Ectodermal cell (in vitro differentiated cells): ENCODE measurements around the gene PYY.
"Not testable (repeated sequence)": the region's sequence is repeated elsewhere in the genome, so short reads cannot be mapped to it uniquely, and the experiment has no call there.

ENCODE experiments used
- H3K27ac ChIP-seq: 2 replicates; pipeline ENCODE4 v1.7.0; 2013; ENCODE audit warnings: mild to moderate bottlenecking, low read depth, low read length; ENCODE audit not compliant: insufficient read depth, poor library complexity, severe bottlenecking
- H3K27me3 ChIP-seq: 2 replicates; pipeline ENCODE4 v1.7.0; 2013; ENCODE audit warnings: mild to moderate bottlenecking, low read length; ENCODE audit not compliant: insufficient read depth, control insufficient read depth, poor library complexity, severe bottlenecking
- H3K36me3 ChIP-seq: one replicate; pipeline ENCODE4 v1.7.0; 2013; ENCODE audit warnings: low read length; ENCODE audit not compliant: control insufficient read depth, insufficient read depth
- H3K4me1 ChIP-seq: one replicate; pipeline ENCODE4 v1.7.0; 2013; ENCODE audit warnings: low read length; ENCODE audit not compliant: control insufficient read depth, insufficient read depth
- H3K4me3 ChIP-seq: 2 replicates; pipeline ENCODE4 v1.7.0; 2013; ENCODE audit warnings: low read depth, low read length, control low read depth; ENCODE audit not compliant: insufficient read depth
- H3K9me3 ChIP-seq: 2 replicates; pipeline ENCODE4 v1.7.0; 2013; ENCODE audit warnings: mild to moderate bottlenecking, low read length, moderate library complexity; ENCODE audit not compliant: control insufficient read depth
- WGBS, 2 experiments: methylation state at CpG; one replicate each; pipeline ENCODE4 v1.1.7; 2013; ENCODE audit warnings: missing lambda C conversion rate in 2 of 2; 5-methylcytosine and 5-hydroxymethylcytosine counted together

PYY gene

DNA sequence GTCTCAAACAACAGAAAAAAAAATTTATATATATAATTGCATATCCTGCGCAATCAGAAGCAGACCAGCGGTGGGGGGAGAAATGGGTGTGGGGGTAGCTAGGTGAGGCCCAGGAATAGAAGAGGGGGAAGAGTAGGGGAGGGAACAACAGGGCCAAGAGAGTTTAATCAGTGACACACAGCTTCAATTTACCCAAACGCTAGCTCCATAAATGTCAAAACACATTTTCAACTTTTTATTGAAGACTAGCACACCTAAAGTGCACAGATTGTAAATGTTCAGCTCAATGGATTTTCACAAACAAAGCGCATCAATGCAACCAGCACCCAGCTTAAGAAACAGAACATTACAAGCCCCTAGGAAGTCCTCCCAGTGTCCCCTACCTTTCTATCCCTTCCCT is 25.9 kb upstream of the PYY start:
- no peaks in the 10 kb centered on the region for H3K36me3 ChIP-seq
- no peak overlapping the region for H3K27ac ChIP-seq
- H3K9me3 ChIP-seq, result no peaks in the 10 kb centered on the region
- H3K27me3 ChIP-seq, result peaks cover 27% of the 10 kb centered on the region
- H3K4me1 ChIP-seq, result peaks cover 8% of the 10 kb centered on the region
- no peak overlapping the region for H3K4me3 ChIP-seq
- WGBS, 2 experiments, result 81 to 94% methylated on average over 4 of the region's 4 CpGs

DNA sequence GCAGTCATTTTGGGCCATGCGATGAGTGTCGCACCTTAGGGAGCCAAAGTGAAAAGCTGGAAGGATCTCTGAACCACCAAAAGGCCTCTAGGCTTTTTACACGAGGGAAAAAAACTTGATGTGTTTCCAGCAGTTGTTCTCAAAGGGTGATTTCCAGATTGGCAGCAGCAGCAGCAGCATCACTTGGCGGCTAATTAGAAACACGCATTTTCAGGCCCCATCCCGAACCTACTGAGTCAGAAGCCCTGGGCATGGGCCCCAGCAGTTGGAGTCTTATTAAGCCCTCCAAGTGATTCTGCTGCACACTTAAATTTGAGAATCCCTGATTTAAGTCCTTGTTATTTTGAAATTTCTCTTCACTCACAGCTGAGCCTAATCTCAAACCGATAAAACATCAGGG is 25.3 kb upstream of the PYY start:
- no peak overlapping the region for H3K27ac ChIP-seq
- no peaks in the 10 kb centered on the region for H3K36me3 ChIP-seq
- H3K4me3 ChIP-seq, result no peak overlapping the region
- WGBS, 2 experiments, result 78 to 79% methylated on average over 7 of the region's 7 CpGs
- H3K4me1 ChIP-seq, result peaks cover 1% of the 10 kb centered on the region
- H3K9me3 ChIP-seq, result no peaks in the 10 kb centered on the region
- H3K27me3 ChIP-seq, result peaks cover 23% of the 10 kb centered on the region

DNA sequence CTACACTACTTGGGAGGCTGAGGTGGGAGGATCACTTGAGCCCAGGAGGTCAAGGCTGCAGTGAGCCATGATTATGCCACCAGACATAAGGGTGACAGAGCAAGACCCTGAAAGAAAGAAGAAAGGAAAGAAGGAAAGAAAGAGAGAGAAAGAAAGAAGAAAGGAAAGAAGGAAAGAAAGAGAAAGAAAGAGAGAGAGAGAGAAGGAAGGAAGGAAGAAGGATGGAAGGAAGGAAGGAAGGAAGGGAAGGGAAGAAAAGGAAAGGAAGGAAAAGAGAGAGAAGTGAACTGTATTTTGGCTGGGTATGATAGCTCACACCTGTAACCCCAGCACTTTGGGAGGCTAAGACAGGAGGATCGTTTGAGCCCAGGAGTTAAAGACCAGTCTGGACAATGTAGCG is 24.3 kb upstream of the PYY start:
- no peaks in the 10 kb centered on the region for H3K4me1 ChIP-seq
- WGBS, 2 experiments, result 86 to 93% methylated on average over 2 of the region's 2 CpGs
- no peaks in the 10 kb centered on the region for H3K36me3 ChIP-seq
- no peak overlapping the region for H3K4me3 ChIP-seq
- H3K27ac ChIP-seq, result no peak overlapping the region
- peaks cover 14% of the 10 kb centered on the region for H3K27me3 ChIP-seq
- H3K9me3 ChIP-seq, result no peaks in the 10 kb centered on the region

DNA sequence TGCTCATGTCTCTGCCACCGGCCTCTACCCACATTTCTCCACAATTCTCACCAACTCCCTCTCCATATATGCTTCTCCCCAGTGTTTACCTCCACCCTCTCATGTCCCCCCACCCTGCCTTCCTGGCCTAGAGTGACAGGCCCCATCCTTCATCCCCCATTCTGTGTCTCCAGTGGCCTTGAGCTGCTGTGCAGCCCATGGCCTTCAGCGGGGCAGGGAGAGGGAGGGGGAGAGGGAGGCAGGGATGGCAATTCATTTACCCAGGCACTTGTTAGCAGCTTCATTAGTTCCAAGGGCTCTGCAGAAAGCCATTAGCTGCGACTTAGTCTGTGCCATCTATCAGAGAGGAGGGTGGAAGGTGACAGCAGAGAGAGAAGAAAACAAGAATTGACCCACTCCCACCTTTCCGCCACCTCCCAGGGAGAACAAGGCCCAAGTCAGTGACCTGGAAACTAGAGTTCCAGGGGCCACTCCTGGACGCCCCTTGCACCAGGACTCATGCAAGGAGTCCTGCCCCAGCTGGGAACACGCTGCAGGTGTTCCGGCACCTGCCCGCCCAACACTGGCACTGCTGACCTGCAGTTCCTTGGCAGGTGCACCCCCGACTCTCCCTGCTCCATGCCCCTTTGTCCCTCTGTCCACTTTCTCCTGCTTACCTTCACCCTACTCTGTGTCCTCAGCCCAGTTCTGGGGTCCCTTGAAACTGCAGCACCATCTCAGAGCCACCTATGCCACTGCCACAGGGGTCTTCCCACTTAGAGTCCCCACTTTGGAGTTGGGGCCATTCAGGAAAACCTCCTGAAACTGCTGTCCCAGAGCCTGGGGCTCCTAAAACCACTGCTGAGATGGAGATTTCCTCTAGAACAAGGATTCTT is 23.5 kb upstream of the PYY start:
- Histone ChIP-seq H3K4me1 (no peaks in the 10 kb centered on the region), H3K9me3 (no peaks in the 10 kb centered on the region), H3K36me3 (no peaks in the 10 kb centered on the region), H3K27ac (no peak overlapping the region), H3K4me3 (no peak overlapping the region), H3K27me3 (peaks cover 5% of the 10 kb centered on the region)
- 74 to 75% methylated on average over 9 of the region's 9 CpGs for WGBS, 2 experiments

DNA sequence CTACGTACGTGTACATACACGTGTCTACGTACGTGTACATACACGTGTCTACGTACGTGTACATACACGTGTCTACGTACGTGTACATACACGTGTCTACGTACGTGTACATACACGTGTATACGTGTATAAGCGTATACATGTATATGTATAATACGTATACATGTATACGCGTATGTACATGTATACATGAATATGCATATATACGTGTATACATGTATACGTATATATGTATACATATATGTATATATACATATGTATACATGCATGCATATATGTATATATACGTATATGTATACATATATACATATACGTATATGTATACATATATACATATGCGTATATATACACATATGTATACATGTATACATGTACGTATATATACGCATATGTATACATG is 22.2 kb upstream of the PYY start:
- no peaks in the 10 kb centered on the region for H3K4me1 ChIP-seq
- no peak overlapping the region for H3K4me3 ChIP-seq
- H3K36me3 ChIP-seq, result no peaks in the 10 kb centered on the region
- 81 to 87% methylated on average over 5 to 9 of the region's 27 CpGs for WGBS, 2 experiments
- H3K27me3 ChIP-seq, result no peaks in the 10 kb centered on the region
- no peak overlapping the region for H3K27ac ChIP-seq
- no peaks in the 10 kb centered on the region for H3K9me3 ChIP-seq

DNA sequence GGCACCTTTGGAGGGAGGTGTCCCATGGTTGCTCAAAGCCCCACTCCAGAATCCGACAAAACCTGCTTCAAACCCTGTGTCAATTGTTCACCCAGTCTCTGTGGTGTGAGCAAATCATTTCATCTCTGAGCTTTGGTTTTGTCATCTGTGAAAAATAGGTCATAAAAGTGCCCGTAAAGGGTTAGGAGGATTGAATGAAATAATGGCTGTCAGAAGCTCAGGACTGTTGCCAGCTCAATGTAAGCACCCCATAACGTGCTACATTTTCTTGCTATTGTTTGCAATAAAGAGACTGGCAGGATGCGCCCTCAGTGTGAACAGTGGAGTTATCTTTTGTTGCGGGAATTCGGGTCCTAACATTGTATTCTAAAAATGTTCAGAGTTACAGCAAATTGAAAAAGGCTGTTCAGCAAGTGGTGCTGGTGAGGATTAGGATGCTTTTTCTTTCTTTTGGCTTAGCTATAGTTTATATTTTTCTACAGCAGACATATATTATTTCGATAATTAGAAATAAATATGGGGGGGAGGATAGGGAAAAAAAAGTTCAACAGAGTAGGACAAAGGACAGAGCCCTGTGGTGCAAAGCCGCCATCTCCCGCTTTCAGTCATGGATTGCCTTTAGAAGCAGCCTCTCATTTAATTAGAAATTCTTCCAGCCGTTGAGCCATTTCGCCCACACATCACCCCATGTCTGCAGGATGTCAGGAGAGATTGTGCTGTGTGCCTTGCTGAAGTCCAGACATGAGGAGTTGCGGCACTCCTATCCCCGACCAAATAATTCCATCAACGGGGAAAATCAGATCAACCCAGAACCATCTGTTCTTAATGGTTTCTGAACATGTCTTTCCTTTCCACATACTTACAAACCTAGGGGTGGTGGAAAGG is 20.9 kb upstream of the PYY start:
- Histone ChIP-seq H3K27ac (no peak overlapping the region), H3K4me3 (no peak overlapping the region), H3K27me3 (no peaks in the 10 kb centered on the region), H3K4me1 (no peaks in the 10 kb centered on the region), H3K9me3 (no peaks in the 10 kb centered on the region), H3K36me3 (no peaks in the 10 kb centered on the region)
- 82 to 83% methylated on average over 13 of the region's 14 CpGs for WGBS, 2 experiments

DNA sequence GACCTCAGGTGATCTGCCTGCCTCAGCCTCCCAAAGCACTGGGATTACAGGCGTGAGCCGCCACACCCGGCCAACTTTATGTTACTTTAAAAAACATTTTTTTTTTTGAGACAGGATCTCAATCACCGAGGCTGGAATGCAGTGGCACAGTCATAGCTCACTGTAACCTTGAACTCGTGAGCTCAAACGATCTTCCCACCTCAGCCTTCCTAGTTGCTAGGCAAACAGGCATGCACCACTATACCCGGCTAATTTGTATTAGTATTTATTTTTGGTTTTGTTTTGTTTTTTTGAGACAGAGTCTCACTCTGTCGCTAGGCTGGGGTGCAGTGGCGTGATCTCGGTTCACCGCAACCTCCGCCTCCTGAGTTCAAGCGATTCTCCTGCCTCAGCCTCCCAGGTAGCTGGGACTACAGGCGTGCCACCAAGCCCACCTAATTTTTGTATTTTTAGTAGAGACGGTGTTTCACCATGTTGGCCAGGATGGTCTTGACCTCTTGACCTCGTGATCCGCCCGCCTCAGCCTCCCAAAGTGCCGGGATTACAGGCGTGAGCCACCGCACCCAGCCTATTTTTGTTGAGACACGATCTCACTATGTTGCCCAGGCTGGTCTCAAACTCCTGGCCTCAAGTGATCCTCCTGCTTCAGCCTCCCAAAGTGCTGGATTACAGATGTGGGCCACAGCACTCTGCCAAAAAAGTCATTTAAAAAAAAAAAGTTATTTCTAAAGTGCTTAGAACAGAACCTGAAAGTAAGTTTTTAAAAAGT is 18.9 kb upstream of the PYY start:
- H3K27ac ChIP-seq, H3K9me3 ChIP-seq, H3K4me1 ChIP-seq, H3K36me3 ChIP-seq, H3K27me3 ChIP-seq, H3K4me3 ChIP-seq: not testable (repeated sequence)
- whole genome bisulfite sequencing, 2 experiments, result 90% methylated on average over 22 of the region's 22 CpGs

DNA sequence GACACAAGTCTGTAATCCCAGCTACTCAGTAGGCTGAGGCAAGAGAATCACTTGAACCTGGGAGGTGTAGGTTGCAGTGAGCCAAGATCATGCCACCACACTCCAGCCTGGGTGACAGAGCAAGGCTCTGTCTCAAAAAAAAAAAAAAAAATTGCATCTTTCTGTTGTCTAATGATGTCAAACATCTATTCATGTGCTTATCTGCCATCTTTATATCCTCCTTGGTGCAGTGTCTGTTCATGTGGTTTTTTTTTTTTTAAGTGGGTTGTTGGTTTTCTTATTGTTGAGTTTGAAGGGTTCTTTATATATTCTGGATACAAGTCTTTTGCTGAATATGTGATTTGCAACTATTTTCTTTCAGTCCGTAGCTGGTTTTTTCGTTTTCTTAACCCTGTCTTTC is 17.7 kb upstream of the PYY start:
- H3K4me3 ChIP-seq, H3K27ac ChIP-seq, H3K4me1 ChIP-seq, H3K36me3 ChIP-seq, H3K9me3 ChIP-seq, H3K27me3 ChIP-seq: not testable (repeated sequence)
- WGBS, 2 experiments, result no CpG with 5 or more reads among the region's 2 CpGs

DNA sequence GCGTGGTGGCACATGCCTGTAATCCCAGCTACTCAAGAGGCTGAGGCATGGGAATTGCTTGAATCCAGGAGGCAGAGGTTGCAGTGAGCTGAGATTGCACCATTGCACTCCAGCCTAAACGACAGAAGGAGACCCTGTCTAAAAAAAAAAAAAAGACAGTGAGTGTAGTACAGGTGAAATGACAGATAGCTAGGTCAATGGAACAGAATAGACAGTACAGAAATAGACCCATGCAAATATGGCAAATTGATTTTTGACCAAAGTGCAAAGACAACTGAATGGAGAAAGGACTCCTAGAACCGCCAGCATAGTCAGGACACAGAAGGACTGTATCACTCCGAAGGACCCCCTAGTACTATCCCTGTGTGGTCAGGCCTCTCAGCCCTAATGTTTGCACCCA is 16.6 kb upstream of the PYY start:
- Histone ChIP-seq H3K4me1 (no peaks in the 10 kb centered on the region), H3K4me3 (no peak overlapping the region), H3K27me3 (no peaks in the 10 kb centered on the region), H3K9me3 (no peaks in the 10 kb centered on the region), H3K27ac (no peak overlapping the region), H3K36me3 (no peaks in the 10 kb centered on the region)
- WGBS, 2 experiments, result 90% methylated on average over 4 of the region's 4 CpGs
